GM12892 (cell line): Measurements from ENCODE around the gene ERGIC1.
"Not testable (repeated sequence)": the region's sequence is repeated elsewhere in the genome, so short reads cannot be mapped to it uniquely, and the experiment has no call there.

ENCODE experiments used
- POLR2AphosphoS5 ChIP-seq: IDR thresholded peaks from 2 replicates; pipeline ENCODE4 v1.6.1; 2011; ENCODE audit warnings: low read depth, low read length, control low read depth
- TAF1 ChIP-seq: IDR thresholded peaks from 2 replicates; pipeline ENCODE4 v1.6.1; 2011; ENCODE audit warnings: low read depth, mild to moderate bottlenecking, control low read depth, low read length, borderline replicate concordance

DNA sequence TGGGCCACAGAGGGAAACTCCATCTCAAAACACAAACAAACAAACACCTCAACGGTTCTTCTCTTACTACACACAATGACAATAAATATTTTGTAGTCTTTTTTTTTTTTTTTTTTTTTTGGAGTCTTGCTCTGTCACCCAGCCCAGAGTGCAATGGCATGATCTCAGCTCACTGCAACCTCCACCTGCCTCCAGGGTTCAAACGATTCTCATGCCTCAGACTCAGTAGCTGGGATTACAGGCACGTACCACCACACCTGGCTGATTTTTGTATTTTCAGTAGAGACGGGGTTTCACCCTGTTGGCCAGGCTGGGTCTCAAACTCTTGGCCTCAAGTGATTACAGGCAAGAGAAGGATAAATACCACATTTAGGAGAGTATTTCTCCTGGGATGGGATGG is 30.1 kb downstream of the ERGIC1 start:
- not testable (repeated sequence) for TF ChIP-seq POLR2AphosphoS5, TAF1
